Neural cell (in vitro differentiated cells): ENCODE data around the gene ZFYVE28. TPM values are rescaled to one million over a fixed set of nuclear protein-coding genes. Genes with fewer than 3 reads are reported as not detected.

Experiments used
- H2AFZ ChIP-seq: fragments of 200-600, 300-800 bp; sonication (generic), shearing (Covaris generic); 2 replicates; pipeline ENCODE4 v1.6.0; 2014; ENCODE audit warnings: low read depth, mild to moderate bottlenecking, antibody characterized with exemption, low read length, moderate library complexity
- H3F3A ChIP-seq: fragments of 200-600 bp; shearing (Covaris generic); 2 replicates; pipeline ENCODE4 v1.6.1; 2016; ENCODE audit warnings: mild to moderate bottlenecking, moderate library complexity, mixed read lengths, antibody characterized with exemption, low read length; ENCODE audit not compliant: insufficient read depth, poor library complexity, severe bottlenecking
- H3K27ac ChIP-seq: fragments of 200-600, 300-800 bp; sonication (generic), shearing (Covaris generic); 2 replicates; pipeline ENCODE4 v1.5.1; 2014; ENCODE audit warnings: mild to moderate bottlenecking, low read length, moderate library complexity
- H3K27me3 ChIP-seq: fragments of 300-800, 200-600 bp; sonication (generic), shearing (Covaris generic); 2 replicates; pipeline ENCODE4 v1.6.0; 2014; ENCODE audit warnings: mild to moderate bottlenecking, low read depth, low read length, moderate library complexity; ENCODE audit not compliant: insufficient read depth
- H3K36me3 ChIP-seq: fragments of 300-800, 200-600 bp; sonication (generic), shearing (Covaris generic); 2 replicates; pipeline ENCODE4 v1.5.1; 2014; ENCODE audit warnings: mild to moderate bottlenecking, antibody characterized with exemption, low read length, moderate library complexity; ENCODE audit not compliant: insufficient read depth
- H3K4me2 ChIP-seq: fragments of 300-800, 200-600 bp; sonication (generic), shearing (Covaris generic); 2 replicates; pipeline ENCODE4 v1.6.0; 2014; ENCODE audit warnings: mild to moderate bottlenecking, low read length
- H3K4me3 ChIP-seq: fragments of 300-800, 200-600 bp; sonication (generic), shearing (Covaris generic); 2 replicates; pipeline ENCODE4 v1.5.1; 2014; ENCODE audit warnings: mild to moderate bottlenecking, low read length, moderate library complexity
- H3K79me2 ChIP-seq: fragments of 200-600 bp; shearing (Covaris generic); replicated peaks from 2 replicates; pipeline ENCODE4 v1.6.0; 2014; ENCODE audit warnings: mild to moderate bottlenecking, low read length, moderate library complexity; ENCODE audit not compliant: insufficient read depth
- H3K9ac ChIP-seq: fragments of 300-800, 200-600 bp; sonication (generic), shearing (Covaris generic); 2 replicates; pipeline ENCODE4 v1.6.1; 2016; ENCODE audit warnings: mild to moderate bottlenecking, low read length, mixed read lengths
- H3K9me2 ChIP-seq: fragments of 200-600 bp; shearing (Covaris generic); 2 replicates; pipeline ENCODE4 v1.6.1; 2016; ENCODE audit warnings: mild to moderate bottlenecking, low read length, mixed read lengths; ENCODE audit not compliant: insufficient read depth
- H3K9me3 ChIP-seq: fragments of 200-600, 300-800 bp; sonication (generic), shearing (Covaris generic); 2 replicates; pipeline ENCODE4 v1.6.1; 2016; ENCODE audit warnings: mild to moderate bottlenecking, mixed run types, low read length, moderate library complexity, mixed read lengths
- H4K20me1 ChIP-seq: fragments of 200-600 bp; shearing (Covaris generic); 2 replicates; pipeline ENCODE4 v1.6.1; 2016; ENCODE audit warnings: mild to moderate bottlenecking, mixed run types; ENCODE audit not compliant: insufficient read depth
- CTCF ChIP-seq: fragments of 450-650 bp; IDR thresholded peaks from 2 replicates; pipeline ENCODE4 v1.5.1; 2014; ENCODE audit warnings: antibody characterized with exemption, mild to moderate bottlenecking, moderate library complexity; ENCODE audit not compliant: poor library complexity, severe bottlenecking
- EP300 ChIP-seq: fragments of 450-650 bp; conservative IDR thresholded peaks from 2 replicates; pipeline ENCODE4 v1.6.1; 2014; ENCODE audit warnings: antibody characterized with exemption, mild to moderate bottlenecking, moderate library complexity; ENCODE audit not compliant: poor library complexity, severe bottlenecking
- EZH2 ChIP-seq: fragments of 200-600, 300-800 bp; shearing (Covaris generic), sonication (generic); IDR thresholded peaks from 2 replicates; pipeline ENCODE4 v1.6.1; 2014; ENCODE audit warnings: antibody characterized with exemption, low read length, borderline replicate concordance, mild to moderate bottlenecking; ENCODE audit not compliant: insufficient read depth, poor library complexity, severe bottlenecking
- MXI1 ChIP-seq: fragments of 450-650 bp; conservative IDR thresholded peaks from 2 replicates; pipeline ENCODE4 v1.6.1; 2014; ENCODE audit warnings: antibody characterized with exemption, mild to moderate bottlenecking; ENCODE audit not compliant: poor library complexity, severe bottlenecking
- POLR2AphosphoS5 ChIP-seq: IDR thresholded peaks from 2 replicates; pipeline ENCODE4 v1.6.1; 2012
- RAD21 ChIP-seq: fragments of 450-650 bp; conservative IDR thresholded peaks from 2 replicates; pipeline ENCODE4 v1.6.1; 2014; ENCODE audit warnings: antibody characterized with exemption, mild to moderate bottlenecking, moderate library complexity
- REST ChIP-seq: IDR thresholded peaks from 2 replicates; pipeline ENCODE4 v1.6.1; 2012; ENCODE audit warnings: borderline replicate concordance
- SMC3 ChIP-seq: fragments of 450-650 bp; conservative IDR thresholded peaks from 2 replicates; pipeline ENCODE4 v1.6.1; 2014; ENCODE audit warnings: antibody characterized with exemption, mild to moderate bottlenecking, moderate library complexity; ENCODE audit not compliant: poor library complexity
- TAF1 ChIP-seq: IDR thresholded peaks from 2 replicates; pipeline ENCODE4 v1.6.1; 2012; ENCODE audit warnings: low read depth
- polyA plus RNA-seq: library from polyadenylated mRNA; depleted of rRNA; stranded (reverse); fragments of >200 nt; gene quantifications from 2 replicates; pipeline ENCODE4 v1.2.3, GENCODE V29; 2014

The ZFYVE28 gene
- polyA plus RNA-seq, 1 donor from 2014 or later, result 2.4 TPM

GRCh38 chr4:2347190-2347589 lies 71.3 kb downstream of the ZFYVE28 start:
- TF ChIP-seq RAD21 (no peak), EP300 (no peak), REST (no peak), TAF1 (no peak), POLR2AphosphoS5 (no peak), MXI1 (no peak), EZH2 (no peak), SMC3 (no peak)
- H3K4me2 ChIP-seq, result no peak overlapping the region
- no peaks in the 10 kb centered on the region for H3K9me2 ChIP-seq
- H3K9ac ChIP-seq, result no peak overlapping the region
- no peaks in the 10 kb centered on the region for H4K20me1 ChIP-seq
- H3F3A ChIP-seq, result no peaks in the 10 kb centered on the region
- no peak overlapping the region for H3K27ac ChIP-seq
- no peak overlapping the region for H2AFZ ChIP-seq
- no peaks in the 10 kb centered on the region for H3K9me3 ChIP-seq
- H3K36me3 ChIP-seq, result no peaks in the 10 kb centered on the region
- H3K27me3 ChIP-seq, result no peaks in the 10 kb centered on the region
- no peaks in the 10 kb centered on the region for H3K79me2 ChIP-seq
- no peak overlapping the region for H3K4me3 ChIP-seq

GRCh38 chr4:2343476-2343875 lies 75.0 kb downstream of the ZFYVE28 start:
- H2AFZ ChIP-seq, result no peak overlapping the region
- H4K20me1 ChIP-seq, result no peaks in the 10 kb centered on the region
- no peak overlapping the region for H3K27ac ChIP-seq
- no peaks in the 10 kb centered on the region for H3K79me2 ChIP-seq
- H3F3A ChIP-seq, result no peaks in the 10 kb centered on the region
- TF ChIP-seq POLR2AphosphoS5 (no peak), MXI1 (no peak), REST (no peak), TAF1 (no peak), RAD21 (no peak), CTCF (no peak)
- no peak overlapping the region for H3K4me2 ChIP-seq
- H3K4me3 ChIP-seq, result no peak overlapping the region
- no peaks in the 10 kb centered on the region for H3K9me2 ChIP-seq
- H3K27me3 ChIP-seq, result no peaks in the 10 kb centered on the region
- H3K9ac ChIP-seq, result no peak overlapping the region
- H3K36me3 ChIP-seq, result no peaks in the 10 kb centered on the region
- no peaks in the 10 kb centered on the region for H3K9me3 ChIP-seq
